ENCODE measurements around the gene UBE3C. TPM values are rescaled to one million over a fixed set of nuclear protein-coding genes. Genes with fewer than 3 reads are reported as not detected.

Gene UBE3C
- total RNA-seq, 4 donors from 2014 or later: 50.3 to 75.0 (median 64.0) TPM

GRCh38 chr7:157116762-157117161, 22.0 kb upstream of the UBE3C start:
- H3K4me3 ChIP-seq (replicated peaks in 1 of 3): no peak overlapping the region
- WGBS, 2 donors: 88 to 92% methylated on average over 5 of the region's 5 CpGs
- no peak for TF ChIP-seq POLR2A (IDR thresholded peaks at IDR 0.05)
- TF ChIP-seq CTCF (IDR thresholded peaks at IDR 0.05): no peak

GRCh38 chr7:157117796-157118195, 20.9 kb upstream of the UBE3C start:
- WGBS, 2 donors: 94 to 99% methylated on average over 2 of the region's 2 CpGs

More at GRCh38 chr7:157116762-157117161, 22.0 kb upstream of the UBE3C start:
- DNase-seq: no peak
- intact Hi-C loops (cut with DNase I): no loop called here
- no peaks in the 10 kb centered on the region for H3K36me3 ChIP-seq
- H3K9me3 ChIP-seq: no peaks in the 10 kb centered on the region
- H3K27ac ChIP-seq: no peak overlapping the region
- no peaks in the 10 kb centered on the region for H3K27me3 ChIP-seq
- no peaks in the 10 kb centered on the region for H3K4me1 ChIP-seq

GRCh38 chr7:157120181-157120580, 18.5 kb upstream of the UBE3C start:
- H3K4me1 ChIP-seq: no peaks in the 10 kb centered on the region
- no peak for TF ChIP-seq POLR2A (IDR thresholded peaks at IDR 0.05)
- no peak for TF ChIP-seq CTCF (IDR thresholded peaks at IDR 0.05)
- no peaks in the 10 kb centered on the region for H3K9me3 ChIP-seq
- no peak overlapping the region for H3K4me3 ChIP-seq (replicated peaks in 1 of 3)
- H3K27me3 ChIP-seq: no peaks in the 10 kb centered on the region
- intact Hi-C loops (cut with DNase I): no loop called here
- DNase-seq: no peak
- no peak overlapping the region for H3K27ac ChIP-seq
- H3K36me3 ChIP-seq: no peaks in the 10 kb centered on the region
- WGBS, 2 donors: 83 to 90% methylated on average over 14 of the region's 14 CpGs

More at GRCh38 chr7:157117796-157118195, 20.9 kb upstream of the UBE3C start:
- Histone ChIP-seq H3K36me3 (no peaks in the 10 kb centered on the region), H3K9me3 (no peaks in the 10 kb centered on the region), H3K27me3 (no peaks in the 10 kb centered on the region), H3K4me1 (no peaks in the 10 kb centered on the region), H3K4me3 (replicated peaks in 1 of 3) (no peak overlapping the region), H3K27ac (no peak overlapping the region)
- no peak for TF ChIP-seq CTCF (IDR thresholded peaks at IDR 0.05)
- no peak for TF ChIP-seq POLR2A (IDR thresholded peaks at IDR 0.05)
- DNase-seq: no peak
- intact Hi-C loops (cut with DNase I): no loop called here

GRCh38 chr7:157121184-157121715, 17.5 kb upstream of the UBE3C start:
- TF ChIP-seq POLR2A (IDR thresholded peaks at IDR 0.05) (no peak), CTCF (IDR thresholded peaks at IDR 0.05) (no peak)

GRCh38 chr7:157122800-157123495, 15.8 kb upstream of the UBE3C start:
- no peak for TF ChIP-seq POLR2A (IDR thresholded peaks at IDR 0.05)
- TF ChIP-seq CTCF (IDR thresholded peaks at IDR 0.05): no peak
- Histone ChIP-seq H3K36me3 (no peaks in the 10 kb centered on the region), H3K27me3 (no peaks in the 10 kb centered on the region), H3K27ac (no peak overlapping the region), H3K4me1 (no peaks in the 10 kb centered on the region), H3K4me3 (replicated peaks in 1 of 3) (no peak overlapping the region), H3K9me3 (no peaks in the 10 kb centered on the region)
- DNase-seq: no peak
- 80 to 81% methylated on average over 5 to 12 of the region's 12 CpGs for WGBS, 2 donors
- intact Hi-C loops (cut with DNase I): no loop called here

More at GRCh38 chr7:157121184-157121715, 17.5 kb upstream of the UBE3C start:
- H3K27ac ChIP-seq: no peak overlapping the region
- DNase-seq: no peak
- H3K27me3 ChIP-seq: no peaks in the 10 kb centered on the region
- no peaks in the 10 kb centered on the region for H3K4me1 ChIP-seq
- intact Hi-C loops (cut with DNase I): no loop called here
- no peaks in the 10 kb centered on the region for H3K9me3 ChIP-seq
- 92 to 96% methylated on average over 14 to 17 of the region's 18 CpGs for WGBS, 2 donors
- no peaks in the 10 kb centered on the region for H3K36me3 ChIP-seq
- H3K4me3 ChIP-seq (replicated peaks in 1 of 3): no peak overlapping the region
